ENCODE results near the gene OR11G2. TPM values are rescaled to one million over a fixed set of nuclear protein-coding genes. Genes with fewer than 3 reads are reported as not detected.

OR11G2 gene, protein sequence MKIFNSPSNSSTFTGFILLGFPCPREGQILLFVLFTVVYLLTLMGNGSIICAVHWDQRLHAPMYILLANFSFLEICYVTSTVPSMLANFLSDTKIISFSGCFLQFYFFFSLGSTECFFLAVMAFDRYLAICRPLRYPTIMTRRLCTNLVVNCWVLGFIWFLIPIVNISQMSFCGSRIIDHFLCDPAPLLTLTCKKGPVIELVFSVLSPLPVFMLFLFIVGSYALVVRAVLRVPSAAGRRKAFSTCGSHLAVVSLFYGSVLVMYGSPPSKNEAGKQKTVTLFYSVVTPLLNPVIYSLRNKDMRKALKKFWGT
- not detected for total RNA-seq

GRCh38 chr14:20190596-20190995 is at the start of gene OR11G2:
Gene OR11G2 (plus strand): TSS chr14:20190896. CDS start chr14:20197438, 6,542 bp downstream.

GRCh38 chr14:20223410-20223809 is 32.7 kb downstream of the OR11G2 start, which contains the start of gene OR11H6:
Gene OR11H6 (plus strand): TSS chr14:20223710. CDS start chr14:20223710, 0 bp downstream.

GRCh38 chr14:20228681-20229080 is 38.0 kb downstream of the OR11G2 start, which contains the start of gene OR11H7:
Gene OR11H7 (plus strand): TSS chr14:20228981.

Small RNA genes within 50 kb of the gene (small RNA-seq; reads per million reads assigned to genes)
- not detected for gene GTF2IP22

Other genes with a start within 250 kb of the OR11G2 start
- gene OR4K15, start 215.3 kb upstream of the OR11G2 start, total RNA-seq = not detected
- not detected for gene OR4Q2, start 188.7 kb upstream of the OR11G2 start, total RNA-seq
- gene OR4K14, start 171.6 kb upstream of the OR11G2 start, total RNA-seq = not detected
- not detected for gene OR4K13, start 154.9 kb upstream of the OR11G2 start, total RNA-seq
- not detected for gene OR4L1, start 130.9 kb upstream of the OR11G2 start, total RNA-seq
- gene OR4K17, start 80.2 kb upstream of the OR11G2 start, total RNA-seq = not detected
- gene OR4N5, start 52.1 kb upstream of the OR11G2 start, total RNA-seq = not detected
- not detected for gene OR11H6, start 32.8 kb downstream of the OR11G2 start, total RNA-seq
- not detected for gene OR11H7, start 38.1 kb downstream of the OR11G2 start, total RNA-seq
- not detected for gene OR11H4, start 48.4 kb downstream of the OR11G2 start, total RNA-seq
- gene TTC5, start 115.1 kb downstream of the OR11G2 start, total RNA-seq = 33.4 TPM
- gene CCNB1IP1, start 142.4 kb downstream of the OR11G2 start, total RNA-seq = 66.4 TPM
- 22.1 TPM for gene PARP2, start 152.7 kb downstream of the OR11G2 start, total RNA-seq
- gene TEP1, start 222.6 kb downstream of the OR11G2 start, total RNA-seq = 8.8 TPM
- gene KLHL33, start 245.3 kb downstream of the OR11G2 start, total RNA-seq = 0.23 TPM